ENCODE results near the gene LRRC36.

GRCh38 chr16:67281536-67282446 is 44.8 kb upstream of the LRRC36 start:
- TF ChIP-seq CTCF (IDR thresholded peaks at IDR 0.05) (no peak), POLR2A (IDR thresholded peaks at IDR 0.05) (no peak)
